NCI-H2081 treated with DMSO at 0.1 percent for 48 hours (cell line): ENCODE results near the gene MTA1.

Experiments
- DNase-seq: peaks from one replicate; lab custom pipeline; 2025; lab: John Stamatoyannopoulos, UW

The MTA1 gene

DNA sequence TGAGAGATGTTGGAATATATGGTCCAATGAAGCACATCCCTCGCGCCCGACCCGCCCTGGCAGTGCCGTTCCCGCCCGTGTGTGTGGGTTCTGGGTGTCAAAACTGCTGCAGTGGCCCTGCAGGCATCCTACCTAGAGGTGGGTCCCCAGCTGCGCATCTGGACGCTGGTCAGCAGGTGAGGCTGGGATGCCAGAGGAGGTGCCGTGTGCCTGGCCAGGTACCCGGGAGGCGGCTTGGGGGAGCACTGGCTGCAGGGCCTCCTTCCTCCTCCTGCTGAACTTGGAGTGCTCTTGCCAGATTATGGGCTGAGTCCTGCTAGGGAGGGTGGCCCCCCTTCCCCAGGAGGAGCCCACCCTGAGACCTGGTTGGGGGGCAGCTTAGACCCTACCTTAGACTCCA lies 5.2 kb downstream of the MTA1 start:
- DNase-seq = no peak

DNA sequence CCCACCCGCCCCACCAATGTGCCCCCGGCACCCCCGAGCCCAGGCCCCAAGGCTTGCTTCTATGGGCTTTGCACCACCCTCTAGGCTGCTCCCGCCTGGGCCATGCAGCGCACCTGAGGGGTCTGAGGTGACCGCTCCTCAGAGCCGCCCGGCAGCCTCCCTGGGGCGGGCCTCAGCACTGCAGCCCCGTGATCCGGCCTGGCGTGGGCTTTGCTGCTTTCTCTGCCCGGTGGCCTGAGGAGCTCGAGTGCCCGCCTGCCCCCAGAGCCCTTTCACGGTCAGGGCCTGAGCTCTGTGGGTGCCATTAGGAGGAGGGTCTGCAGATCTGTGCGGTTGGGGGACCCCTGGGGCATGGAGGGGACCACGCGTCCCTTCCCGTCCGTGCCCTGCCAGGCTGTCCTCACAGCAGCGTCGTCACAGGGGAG lies 6.2 kb downstream of the MTA1 start:
- no peak for DNase-seq

DNA sequence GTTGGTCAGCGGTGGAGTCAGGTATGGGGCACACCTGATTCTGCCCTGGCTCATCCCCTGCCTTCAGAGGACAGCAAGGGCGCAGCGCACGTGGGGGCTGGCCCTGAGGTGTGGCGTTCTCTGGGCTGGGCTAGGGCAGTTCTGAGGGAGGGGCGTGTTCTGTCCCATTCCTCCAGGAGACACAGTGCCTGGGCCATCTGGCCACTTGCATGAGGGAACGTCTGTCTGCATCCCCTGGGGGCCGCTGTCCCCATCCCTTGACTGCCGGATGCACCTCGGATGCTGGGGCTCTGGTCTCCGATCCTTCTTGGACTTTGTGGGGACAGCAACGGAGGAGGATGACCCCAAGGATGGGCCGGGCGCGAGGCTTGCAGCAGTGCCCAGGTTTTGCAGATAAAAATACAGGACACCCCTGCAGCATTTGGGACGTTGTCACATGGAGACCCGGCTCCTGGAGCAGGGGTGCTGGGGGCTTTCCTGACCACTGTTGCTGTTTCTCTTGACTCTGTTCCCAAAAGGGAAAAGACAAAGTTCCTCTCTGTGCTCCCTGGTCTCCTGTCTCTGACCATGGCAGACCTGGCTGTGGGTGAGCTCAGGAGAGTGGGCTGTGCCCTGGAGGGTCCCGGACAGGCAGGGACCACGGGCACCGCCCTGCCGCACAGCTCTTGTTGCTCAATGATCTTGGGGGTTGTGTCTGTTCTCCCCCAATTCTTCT lies 6.9 kb downstream of the MTA1 start:
- no peak for DNase-seq

DNA sequence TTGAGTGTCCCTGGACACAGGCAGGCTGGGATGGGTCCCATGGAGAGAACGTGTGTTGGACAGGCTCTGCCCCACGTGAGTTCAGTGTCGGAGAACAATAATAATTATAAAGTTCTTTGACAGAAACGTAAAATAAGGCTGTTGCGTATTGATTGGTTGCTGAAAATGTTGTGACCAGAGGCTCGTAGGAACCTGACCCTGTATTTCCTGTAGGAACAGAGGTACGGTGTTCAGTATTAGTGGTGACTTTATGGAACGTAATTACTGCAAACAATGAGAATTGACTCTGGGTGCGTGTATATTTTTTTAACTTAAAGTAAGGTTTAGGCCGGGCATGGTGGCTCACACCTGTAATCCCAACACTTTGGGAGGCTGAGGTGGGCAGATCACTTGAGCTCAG lies 7.8 kb downstream of the MTA1 start:
- DNase-seq = no peak

DNA sequence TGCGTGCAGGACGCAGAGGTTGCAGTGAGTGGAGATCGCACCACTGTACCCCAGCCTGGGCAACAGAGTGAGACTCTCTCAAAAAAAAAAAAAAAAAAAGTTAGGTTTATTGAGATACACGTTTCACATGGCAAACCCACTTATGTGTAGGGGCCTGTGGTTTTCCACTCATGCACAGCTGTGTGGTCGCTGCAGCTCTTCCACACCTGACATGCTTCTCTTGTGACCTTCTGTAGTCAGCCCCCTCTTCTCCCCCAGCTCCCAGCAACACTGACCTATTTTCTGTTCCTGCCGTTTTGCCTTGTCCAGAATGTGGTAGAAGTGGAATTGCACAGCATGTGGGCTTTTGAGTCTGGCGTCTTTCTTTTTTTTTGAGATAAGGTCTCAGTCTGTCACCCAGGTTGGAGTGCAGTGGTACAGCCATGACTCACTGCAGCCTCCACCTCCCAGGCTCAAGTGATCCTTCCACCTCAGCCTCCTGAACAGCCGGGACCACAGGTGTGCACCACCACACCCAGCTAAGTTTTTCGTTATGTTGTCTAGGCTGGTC lies 8.4 kb downstream of the MTA1 start:
- DNase-seq = no peak

DNA sequence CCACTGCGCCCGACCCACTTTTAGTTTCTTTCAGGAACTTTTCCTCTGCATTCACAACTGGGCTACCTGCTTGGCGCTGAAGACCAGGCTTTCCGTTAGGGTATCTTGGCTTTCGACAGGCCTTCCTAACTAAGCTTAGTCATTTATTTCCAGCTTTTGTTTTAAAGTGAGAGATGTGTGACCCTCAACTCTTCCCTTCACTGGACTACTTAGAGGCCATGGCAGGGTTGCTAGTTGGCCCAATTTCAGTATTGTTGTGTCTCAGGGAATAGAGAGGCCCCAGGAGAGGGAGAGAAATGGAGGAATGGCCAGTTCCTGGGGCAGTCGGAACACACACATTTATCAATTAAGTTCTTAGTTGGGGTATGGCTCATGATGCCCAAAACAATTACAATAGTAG lies 10.4 kb downstream of the MTA1 start:
- no peak for DNase-seq

DNA sequence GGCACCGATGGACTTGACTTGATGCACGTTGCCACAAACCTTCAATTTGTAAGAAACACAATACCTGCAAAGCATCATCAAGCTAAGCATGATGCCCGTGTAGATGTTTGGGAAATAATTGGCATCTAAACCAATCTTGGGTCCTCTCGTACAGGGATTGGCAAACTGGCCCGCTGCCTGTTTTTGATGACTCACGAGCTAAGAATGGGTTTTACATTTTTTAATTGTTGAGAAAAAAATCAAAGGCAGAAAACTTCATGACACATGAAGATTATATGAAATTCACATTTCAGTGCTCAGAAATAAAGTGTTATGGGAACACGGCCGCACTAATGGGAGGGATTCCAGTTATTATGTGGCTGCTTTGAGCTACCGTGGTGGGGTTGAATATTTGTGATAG lies 10.9 kb downstream of the MTA1 start:
- no peak for DNase-seq

DNA sequence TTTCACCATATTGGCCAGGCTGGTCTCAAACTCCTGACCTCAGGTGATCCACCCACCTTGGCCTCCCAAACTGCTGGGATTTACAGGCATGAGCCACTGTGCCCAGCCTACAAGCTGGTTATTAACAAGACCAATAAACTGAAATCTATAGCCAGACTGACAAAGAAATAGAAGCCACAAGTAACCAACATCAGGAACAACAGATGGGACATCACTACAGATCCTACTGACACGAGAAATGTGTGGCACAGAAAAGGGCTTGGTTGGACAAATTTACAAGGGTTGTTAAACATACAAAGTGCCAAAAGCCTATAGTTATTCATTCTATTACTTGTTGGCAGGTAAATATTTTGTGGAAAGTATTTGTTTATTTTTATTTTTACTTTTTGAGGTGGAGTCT lies 11.6 kb downstream of the MTA1 start:
- no peak for DNase-seq

DNA sequence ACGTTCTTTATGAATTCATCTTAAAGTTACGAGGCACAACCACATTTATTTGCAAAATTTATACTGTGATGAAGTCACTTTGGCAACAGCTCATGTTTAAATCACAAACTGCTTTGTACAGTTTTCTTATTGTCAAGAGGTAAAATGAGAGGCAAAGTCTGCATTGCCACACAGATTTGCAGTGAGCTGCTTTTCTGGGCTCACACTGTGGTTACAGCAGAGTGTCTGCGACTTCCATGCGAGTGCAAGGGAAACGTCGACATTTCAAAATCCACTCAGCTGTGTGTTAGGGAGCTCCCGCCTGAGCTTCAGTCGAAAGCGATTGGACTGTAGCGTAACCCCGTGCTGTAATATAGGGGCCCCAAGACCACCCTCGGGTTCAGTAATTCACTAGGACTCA lies 13.0 kb downstream of the MTA1 start:
- DNase-seq = no peak

DNA sequence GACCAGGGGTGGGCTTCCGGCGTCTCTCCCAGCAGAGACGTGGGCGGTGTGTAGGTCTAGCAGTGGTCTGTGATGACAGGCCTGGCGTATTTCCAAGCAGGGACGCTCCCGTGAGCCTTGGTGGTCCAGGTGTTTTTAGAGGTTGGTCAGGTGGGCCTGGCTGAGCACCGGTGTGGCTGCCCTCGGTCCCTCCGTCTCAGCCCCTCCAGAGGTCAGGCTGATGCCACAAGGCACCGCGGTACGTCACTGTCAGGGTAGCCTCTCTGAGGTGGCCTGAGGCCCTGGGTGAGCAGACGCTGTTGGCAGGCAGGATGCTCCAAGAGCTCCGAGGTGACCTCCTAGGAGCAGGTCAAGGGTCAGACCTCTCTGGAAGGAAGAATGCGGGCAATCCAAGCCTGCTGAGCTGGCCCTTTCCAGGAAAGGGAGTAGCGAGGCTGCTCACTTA lies 13.6 kb downstream of the MTA1 start:
- DNase-seq = no peak

DNA sequence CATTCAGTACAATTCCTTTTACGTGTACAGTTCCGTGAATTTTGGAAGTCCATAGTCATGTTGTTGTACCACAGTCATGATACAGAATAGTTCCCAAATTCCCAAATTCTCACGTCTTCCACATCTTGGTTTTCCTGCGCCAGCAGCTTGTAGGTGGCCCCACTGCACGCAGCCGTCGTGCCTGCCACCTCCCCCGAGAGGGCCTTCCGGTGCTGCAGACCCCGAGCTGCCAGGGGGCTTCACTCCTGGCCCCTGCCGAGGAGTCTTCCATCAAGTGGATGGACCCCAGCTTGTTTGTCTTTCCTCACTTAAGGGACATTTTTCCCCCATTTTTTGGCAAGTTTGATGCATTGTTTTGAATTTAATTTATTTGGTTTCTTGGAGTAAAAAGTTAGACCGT lies 16.8 kb downstream of the MTA1 start:
- DNase-seq = no peak

DNA sequence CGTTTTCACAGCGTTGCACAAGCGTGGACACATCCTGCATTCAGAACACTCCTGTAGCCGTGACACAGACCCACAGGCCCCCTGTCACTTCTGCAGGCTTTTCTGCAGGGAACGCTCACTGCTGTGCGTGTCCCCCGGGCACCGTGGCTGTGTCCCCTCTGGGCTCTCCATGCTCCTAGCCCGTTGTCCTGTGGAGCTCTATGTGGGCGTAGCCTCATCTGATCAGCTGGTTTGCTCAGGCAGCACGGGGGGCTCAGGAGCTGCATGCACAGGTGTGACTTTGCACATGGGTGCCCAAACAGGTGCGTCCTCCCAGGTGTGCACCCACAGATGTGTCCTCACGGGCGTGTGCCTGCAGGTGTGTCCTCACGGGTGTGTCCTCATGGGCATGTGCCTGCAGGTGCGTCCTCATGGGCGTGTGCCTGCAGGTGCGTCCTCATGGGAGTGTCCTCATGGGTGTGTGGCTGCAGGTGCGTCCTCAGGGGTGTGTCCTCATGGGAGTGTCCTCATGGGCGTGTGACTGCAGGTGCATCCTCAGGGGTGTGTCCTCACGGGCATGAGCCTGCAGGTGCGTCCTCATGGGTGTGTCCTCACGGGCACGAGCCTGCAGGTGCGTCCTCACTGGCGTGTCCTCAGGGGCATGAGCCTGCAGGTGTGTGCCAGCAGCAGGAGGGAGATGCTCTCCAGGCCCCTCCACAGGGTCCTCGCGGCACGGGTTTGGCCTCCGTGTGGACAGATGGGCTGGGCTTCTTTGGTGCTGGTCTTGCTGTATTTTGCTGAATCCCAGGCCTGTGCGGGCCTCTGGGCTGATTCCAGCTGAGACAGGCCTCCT lies 17.5 kb downstream of the MTA1 start:
- no peak for DNase-seq

DNA sequence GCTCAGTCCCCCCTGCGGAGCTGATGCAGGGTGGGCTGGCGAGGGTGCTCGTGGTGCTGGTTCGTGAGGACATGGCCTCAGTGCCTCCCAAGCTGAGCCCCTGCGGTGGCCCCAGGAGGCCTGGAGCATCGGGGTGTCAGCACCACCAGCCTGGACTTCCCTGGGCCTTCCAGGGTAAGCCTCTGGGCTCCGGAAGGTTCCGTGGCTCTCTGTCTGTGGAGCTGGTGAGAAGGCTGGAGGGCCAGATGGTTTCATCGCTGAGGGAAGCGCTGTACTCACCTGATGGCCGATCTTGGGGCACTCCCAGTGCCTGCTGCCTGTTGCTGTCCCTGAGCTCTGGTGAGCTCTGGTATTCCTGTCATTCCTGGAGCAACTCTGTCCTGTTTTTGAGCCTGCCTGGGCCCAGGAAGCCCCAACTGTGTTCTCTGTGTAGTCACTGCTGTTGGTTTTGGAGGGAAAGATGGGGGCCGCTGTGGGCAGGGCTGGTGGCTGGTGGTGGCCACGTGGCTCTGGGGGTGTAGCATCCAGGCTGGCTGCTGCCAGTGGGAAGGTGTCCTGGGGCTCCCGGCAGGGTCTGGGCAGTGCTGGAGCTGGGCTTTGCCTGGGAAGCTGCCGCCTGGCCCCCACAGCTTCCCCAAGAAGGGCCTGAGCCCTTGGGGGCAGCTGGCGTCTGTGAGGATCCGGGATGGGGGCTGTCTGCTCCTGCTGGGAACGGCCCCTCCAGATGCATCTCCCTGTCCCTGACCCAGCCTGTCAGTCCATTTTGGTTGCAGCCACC lies 18.3 kb downstream of the MTA1 start:
- DNase-seq = no peak

DNA sequence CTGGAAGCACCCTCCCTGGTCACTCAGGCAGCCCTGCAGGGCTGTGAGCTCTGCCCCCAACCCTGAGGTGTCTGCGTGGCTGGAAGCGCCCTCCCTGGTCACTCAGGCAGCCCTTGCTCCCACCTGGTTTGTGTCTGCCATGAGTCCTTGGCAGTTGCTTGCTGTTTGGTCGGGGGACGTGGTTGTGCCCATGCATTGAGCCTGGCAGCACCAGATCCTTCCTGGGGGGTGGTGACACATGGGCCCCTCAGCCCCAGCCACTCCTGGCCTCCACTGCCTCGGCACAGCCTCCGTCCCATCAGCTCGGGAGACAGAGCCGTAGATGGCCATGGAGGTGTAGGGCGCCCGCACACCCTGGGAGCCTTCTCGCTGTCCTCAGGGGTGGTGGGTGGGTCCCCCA lies 19.6 kb downstream of the MTA1 start:
- no peak for DNase-seq

DNA sequence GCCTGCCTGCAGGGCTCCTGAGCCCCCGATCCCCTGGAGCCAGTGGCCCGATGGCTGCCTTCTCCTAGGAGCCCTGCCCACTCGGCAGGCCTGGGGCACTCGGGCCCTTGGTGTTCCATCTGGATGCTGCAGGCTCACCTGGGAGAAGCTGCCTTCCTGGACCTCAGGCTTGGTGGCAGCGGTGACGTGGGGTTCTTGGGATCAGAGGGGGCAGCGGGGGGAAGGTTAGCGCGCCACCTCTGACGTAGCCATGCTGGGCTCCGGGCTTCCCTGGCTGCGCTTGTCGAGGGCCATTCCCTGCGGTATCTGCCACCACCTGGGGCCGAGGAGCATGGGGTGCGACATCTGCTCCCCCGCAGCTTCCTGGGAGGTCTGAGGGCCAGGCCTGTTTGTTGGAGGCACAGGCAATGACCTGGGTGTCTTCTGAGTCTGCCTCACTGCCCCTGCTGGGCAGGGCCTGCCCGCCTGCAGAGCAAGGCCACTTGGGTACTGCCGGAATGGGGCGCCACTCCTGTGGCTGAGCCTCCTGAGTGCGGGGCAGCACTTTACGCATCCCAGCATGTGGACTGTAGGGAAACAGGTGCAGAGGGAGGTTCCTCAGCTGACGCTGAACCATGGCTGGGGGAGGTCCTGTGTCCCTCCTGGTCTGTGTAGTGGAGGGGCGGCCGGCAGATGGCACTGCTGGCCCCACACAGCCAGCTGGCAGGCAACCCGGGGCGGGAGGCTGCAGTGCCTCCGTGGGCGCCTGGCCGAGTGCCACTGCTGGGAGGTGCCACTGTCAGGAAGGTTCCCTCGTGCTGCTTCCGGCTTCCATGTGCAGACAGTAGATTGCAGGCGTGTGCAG lies 20.3 kb downstream of the MTA1 start:
- no peak for DNase-seq

DNA sequence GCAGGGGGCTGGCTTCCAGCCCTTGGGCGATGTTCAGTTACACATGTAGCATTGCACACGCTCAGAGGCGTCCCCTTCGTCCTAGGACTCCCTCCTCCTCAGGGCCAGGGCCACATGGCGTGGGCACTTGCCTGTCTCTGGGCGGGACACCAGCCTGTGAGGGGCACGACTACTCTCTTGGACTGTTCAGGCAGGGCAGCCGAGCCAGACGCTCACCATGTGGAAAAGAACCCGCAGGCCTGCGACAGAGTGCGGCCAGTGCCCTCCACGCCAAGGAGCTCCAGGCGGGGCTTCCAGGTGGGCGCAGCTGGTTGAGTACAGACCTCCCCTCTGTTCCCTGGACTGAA lies 20.9 kb downstream of the MTA1 start:
- DNase-seq = no peak

DNA sequence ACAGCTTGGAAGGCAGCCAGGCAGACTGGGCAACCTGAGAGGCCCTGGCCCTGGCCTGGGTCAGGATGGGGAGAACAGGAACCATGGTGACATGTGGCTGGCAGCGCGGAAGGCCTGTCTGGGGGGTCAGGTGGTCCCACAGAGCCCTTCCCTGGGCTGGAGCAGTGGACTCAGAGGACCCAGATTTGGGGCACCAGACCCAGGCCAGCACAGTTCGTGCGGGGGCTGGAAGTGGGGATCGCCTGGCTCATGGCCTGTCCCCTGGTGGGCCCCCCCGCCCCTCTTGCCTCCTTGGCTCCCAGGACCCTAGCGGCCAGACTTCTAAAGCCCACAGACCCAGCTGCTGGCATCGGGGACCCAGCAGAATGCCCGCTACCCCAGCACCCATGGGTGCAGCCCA lies 21.4 kb downstream of the MTA1 start:
- DNase-seq = no peak

DNA sequence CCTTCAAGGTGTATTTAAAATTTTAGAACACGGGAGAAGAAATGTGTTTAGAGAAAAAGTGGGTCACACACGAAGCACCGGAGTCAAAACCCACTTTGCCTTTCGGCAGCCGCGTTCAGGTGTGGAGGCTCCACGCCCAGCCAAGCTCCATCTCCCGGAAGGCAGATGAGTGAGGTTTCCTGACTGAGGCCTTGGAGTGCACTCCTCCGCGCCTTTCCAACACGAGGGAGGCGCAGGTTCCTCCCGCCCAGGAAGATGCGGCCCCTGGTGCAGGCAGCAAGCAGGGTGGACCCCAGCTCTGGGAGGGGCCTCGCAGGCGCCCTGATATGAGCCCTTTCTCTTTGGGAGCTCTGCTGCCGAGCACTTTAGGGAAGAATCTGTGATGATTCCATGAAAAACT lies 22.5 kb downstream of the MTA1 start:
- no peak for DNase-seq

DNA sequence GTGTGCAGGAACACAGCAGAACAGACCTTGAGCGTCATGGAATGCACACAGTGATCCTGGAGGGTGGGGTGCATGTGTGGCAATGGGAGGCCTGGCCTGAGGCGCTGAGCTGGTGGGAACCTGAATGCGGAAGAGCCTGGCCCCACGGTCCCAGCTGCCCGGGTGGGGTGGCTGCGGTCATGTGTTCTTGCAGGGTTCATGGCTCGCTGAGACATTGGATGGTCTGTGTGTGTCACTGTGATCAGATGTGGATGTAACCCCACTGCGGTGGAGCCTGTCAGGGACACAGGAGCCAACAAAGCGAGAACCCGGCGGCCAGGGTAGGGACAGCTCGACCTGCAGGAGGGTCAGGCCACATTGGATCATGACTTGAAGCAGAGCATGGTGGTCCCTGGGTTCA lies 23.2 kb downstream of the MTA1 start:
- DNase-seq = no peak

DNA sequence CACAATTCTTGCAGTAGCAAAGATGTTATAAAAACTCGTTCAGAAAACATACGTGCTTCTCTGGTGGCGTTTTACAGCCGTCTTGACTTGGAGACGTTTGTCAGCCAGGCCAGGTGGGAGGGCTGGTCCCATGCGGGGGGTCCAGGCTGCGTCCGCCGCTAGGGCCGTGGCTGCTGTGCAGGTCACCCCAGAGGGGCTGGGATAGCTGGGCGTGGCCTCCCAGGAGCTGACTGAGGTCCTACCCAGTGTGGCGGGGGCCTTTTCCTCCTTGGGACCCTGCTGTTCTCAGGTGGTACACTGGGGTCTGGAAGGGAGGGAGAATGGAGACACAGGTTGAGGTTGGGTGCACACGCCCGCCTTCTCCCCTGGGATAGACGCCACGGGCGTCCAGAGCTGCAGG lies 25.2 kb downstream of the MTA1 start:
- DNase-seq = no peak

DNA sequence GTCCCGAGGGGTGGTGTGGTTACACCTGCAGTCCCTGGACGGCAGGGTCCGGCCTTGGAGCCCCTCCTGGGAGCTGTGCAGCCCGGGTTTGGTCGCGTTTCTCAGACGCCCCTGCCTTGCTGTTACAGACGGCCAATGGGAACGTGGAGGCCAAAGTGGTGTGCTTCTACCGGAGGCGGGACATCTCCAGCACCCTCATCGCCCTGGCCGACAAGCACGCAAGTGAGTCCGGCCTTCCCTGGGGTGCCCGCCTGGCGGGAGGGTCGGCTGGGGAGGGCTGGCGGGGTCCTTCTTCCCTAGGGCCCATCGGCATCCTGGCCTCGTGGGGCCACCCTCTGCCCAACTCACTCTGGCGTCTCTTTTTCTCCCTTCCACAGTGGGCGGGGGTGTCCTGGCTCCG lies 25.7 kb downstream of the MTA1 start:
- no peak for DNase-seq
